Suprapubic skin (tissue), 4 donors: ENCODE data around the gene VHLL. TPM values are rescaled to one million over a fixed set of nuclear protein-coding genes. Genes with fewer than 3 reads are reported as not detected.
"Not testable (repeated sequence)": the region's sequence is repeated elsewhere in the genome, so short reads cannot be mapped to it uniquely, and the experiment has no call there.

ENCODE experiments used
- DNase-seq, 2 donors: peaks; one replicate each; pipeline ENCODE4 v3.0.0-alpha.2; 2019; ENCODE audit warnings: low spot score in 2 of 2
- H3K27ac ChIP-seq: fragments of 200-600 bp; sonication (generic); one replicate; pipeline ENCODE4 v1.5.1; 2019
- H3K27me3 ChIP-seq: fragments of 200-600 bp; sonication (generic); one replicate; pipeline ENCODE4 v1.5.1; 2019
- H3K36me3 ChIP-seq: fragments of 200-600 bp; sonication (generic); one replicate; pipeline ENCODE4 v1.5.1; 2019
- H3K4me1 ChIP-seq: fragments of 200-600 bp; sonication (generic); one replicate; pipeline ENCODE4 v1.5.1; 2019
- H3K4me3 ChIP-seq: fragments of 200-600 bp; sonication (generic); one replicate; pipeline ENCODE4 v1.5.1; 2019; ENCODE audit warnings: mild to moderate bottlenecking
- H3K9me3 ChIP-seq: fragments of 200-600 bp; sonication (generic); one replicate; pipeline ENCODE4 v1.5.1; 2019
- CTCF ChIP-seq, 2 donors: fragments of 200-600 bp in 1 of 2; fragments of 450-650 bp in 1 of 2; sonication (generic) in 1 of 2; IDR thresholded peaks; one replicate each; pipeline ENCODE4 v1.5.1; 2016 to 2019; ENCODE audit warnings: antibody characterized with exemption in 2 of 2, mild to moderate bottlenecking in 1 of 2, moderate library complexity in 1 of 2
- EP300 ChIP-seq: sonication (generic); formaldehyde crosslinking; IDR thresholded peaks from one replicate; pipeline ENCODE4 v1.6.1; 2017; ENCODE audit warnings: antibody characterized with exemption
- POLR2A ChIP-seq, 2 donors: fragments of 450-650 bp; IDR thresholded peaks; one replicate each; pipeline ENCODE4 v1.6.1; 2017; ENCODE audit warnings: antibody characterized with exemption in 2 of 2, mild to moderate bottlenecking in 2 of 2, moderate library complexity in 2 of 2
- POLR2AphosphoS5 ChIP-seq, 3 donors: sonication (generic); formaldehyde crosslinking; IDR thresholded peaks; one replicate each; pipeline ENCODE4 v1.6.1; 2017; ENCODE audit warnings: antibody characterized with exemption in 3 of 3
- WGBS: methylation state at CpG from one replicate; pipeline ENCODE4 v1.1.5; 2018; 5-methylcytosine and 5-hydroxymethylcytosine counted together
- total RNA-seq, 4 donors: library from RNA; depleted of rRNA; stranded (reverse); fragments of >200 nt; gene quantifications; one replicate each; pipeline ENCODE4 v1.1.0, GENCODE V29; 2016

The VHLL gene
- total RNA-seq, 4 donors from 2014 or later, result not detected

GRCh38 chr1:156342166-156342955, 43.3 kb upstream of the VHLL start:
- WGBS, result 76% methylated on average over 1 of the region's 1 CpG

GRCh38 chr1:156338180-156338976, 39.3 kb upstream of the VHLL start, which contains the start of the genes CCT3 and TSACC:
Gene CCT3, minus strand, starts transcription at chr1:156338292. Its CDS starts 108 bp downstream, at chr1:156338184.
Gene TSACC, plus strand, starts transcription at chr1:156338526. Its CDS starts 1,232 bp downstream, at chr1:156339758.
- Histone ChIP-seq H3K4me1 (peaks cover 16% of the 10 kb centered on the region), H3K27me3 (no peaks in the 10 kb centered on the region), H3K27ac (peak within 1 kb of the TSS; percentile 75), H3K4me3 (peak within 1 kb of the TSS; percentile 68), H3K9me3 (no peaks in the 10 kb centered on the region), H3K36me3 (peaks cover 19% of the 10 kb centered on the region)
- peak in 2 of 3 donors; percentile 51 to 80 for TF ChIP-seq POLR2AphosphoS5 (IDR thresholded peaks at IDR 0.05)
- no peak for TF ChIP-seq CTCF (IDR thresholded peaks at IDR 0.05)
- peak; percentile 98 for DNase-seq
- 1% methylated on average over 23 of the region's 47 CpGs for WGBS

More at GRCh38 chr1:156342166-156342955, 43.3 kb upstream of the VHLL start:
- H3K27ac ChIP-seq, result no peak overlapping the region
- H3K36me3 ChIP-seq, result no peaks in the 10 kb centered on the region
- no peaks in the 10 kb centered on the region for H3K27me3 ChIP-seq
- peaks cover 1% of the 10 kb centered on the region for H3K4me1 ChIP-seq
- no peak for TF ChIP-seq POLR2A (IDR thresholded peaks at IDR 0.05)
- TF ChIP-seq POLR2AphosphoS5 (IDR thresholded peaks at IDR 0.05), result no peak
- no peak for TF ChIP-seq EP300
- H3K4me3 ChIP-seq, result no peak overlapping the region
- no peak for DNase-seq
- H3K9me3 ChIP-seq, result no peaks in the 10 kb centered on the region

- 1% methylated on average over 14 of the region's 14 CpGs for WGBS
- Histone ChIP-seq H3K27me3 (no peaks in the 10 kb centered on the region), H3K27ac (peak overlapping the region; percentile 48), H3K36me3 (peaks cover 24% of the 10 kb centered on the region), H3K9me3 (no peaks in the 10 kb centered on the region), H3K4me3 (peak overlapping the region; percentile 68), H3K4me1 (peaks cover 16% of the 10 kb centered on the region)
- no peak for TF ChIP-seq POLR2AphosphoS5 (IDR thresholded peaks at IDR 0.05)
- no peak for TF ChIP-seq EP300
- no peak for TF ChIP-seq CTCF (IDR thresholded peaks at IDR 0.05)
- peak in 1 of 2 donors; percentile 24 for TF ChIP-seq POLR2A (IDR thresholded peaks at IDR 0.05)
- no peak for DNase-seq
Observed at GRCh38 chr1:156337888-156338179, 38.7 kb upstream of the VHLL start.

- H3K27ac ChIP-seq, result peak overlapping the region; percentile 48
- TF ChIP-seq CTCF (IDR thresholded peaks at IDR 0.05) (no peak), POLR2AphosphoS5 (IDR thresholded peaks at IDR 0.05) (no peak), EP300 (no peak), POLR2A (IDR thresholded peaks at IDR 0.05) (no peak)
- no peaks in the 10 kb centered on the region for H3K9me3 ChIP-seq
- DNase-seq, result no peak
- H3K4me3 ChIP-seq, result peak overlapping the region; percentile 68
- H3K27me3 ChIP-seq, result no peaks in the 10 kb centered on the region
- WGBS, result 33% methylated on average over 34 of the region's 34 CpGs
- peaks cover 30% of the 10 kb centered on the region for H3K36me3 ChIP-seq
- peaks cover 16% of the 10 kb centered on the region for H3K4me1 ChIP-seq
Observed at GRCh38 chr1:156337052-156337887, 38.2 kb upstream of the VHLL start.

- Histone ChIP-seq H3K9me3 (no peaks in the 10 kb centered on the region), H3K27ac (no peak overlapping the region), H3K4me3 (no peak overlapping the region), H3K4me1 (peaks cover 16% of the 10 kb centered on the region), H3K27me3 (no peaks in the 10 kb centered on the region), H3K36me3 (peaks cover 40% of the 10 kb centered on the region)
- TF ChIP-seq CTCF (IDR thresholded peaks at IDR 0.05), result no peak
- no peak for TF ChIP-seq EP300
- TF ChIP-seq POLR2A (IDR thresholded peaks at IDR 0.05), result no peak
- no peak for TF ChIP-seq POLR2AphosphoS5 (IDR thresholded peaks at IDR 0.05)
- WGBS, result 67% methylated on average over 4 of the region's 4 CpGs
- no peak for DNase-seq
Observed at GRCh38 chr1:156336242-156336641, 37.1 kb upstream of the VHLL start.

DNA sequence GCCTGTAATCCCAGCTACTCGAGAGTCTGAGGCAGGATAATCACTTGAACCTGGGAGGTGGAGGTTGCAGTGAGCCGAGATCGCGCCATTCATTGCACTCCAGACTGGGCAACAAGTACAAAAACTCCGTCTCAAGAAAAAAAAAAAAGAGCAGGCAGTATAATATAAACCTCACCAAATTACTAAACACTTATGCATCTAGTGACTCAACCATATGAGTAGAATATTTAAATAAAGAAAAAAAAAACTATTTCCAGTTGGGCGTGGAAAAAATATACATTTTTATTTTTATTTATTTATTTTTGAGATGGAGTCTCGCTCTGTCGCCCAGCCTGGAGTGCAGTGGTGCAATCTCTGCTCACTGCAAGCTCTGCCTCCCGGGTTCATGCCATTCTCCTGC, 24.1 kb upstream of the VHLL start:
- peaks cover 73% of the 10 kb centered on the region for H3K36me3 ChIP-seq
- 95% methylated on average over 9 of the region's 9 CpGs for WGBS
- H3K27ac ChIP-seq, H3K4me3 ChIP-seq, H3K9me3 ChIP-seq, H3K27me3 ChIP-seq, DNase-seq, H3K4me1 ChIP-seq: not testable (repeated sequence)
